Measurements from ENCODE around the gene SEMA6A.
A peak's percentile ranks its signal among the peaks of the same experiment; 100 is the strongest.

SEMA6A gene

GRCh38 chr5:116442095-116442534 lies 132.5 kb downstream of the SEMA6A start:
- H3K4me3 ChIP-seq (replicated peaks; ENCODE audit: low read depth, low read length) = no peak overlapping the region
- no peak for TF ChIP-seq CTCF (IDR thresholded peaks at IDR 0.05; ENCODE audit: low read length, missing control alignments)
- peak; percentile 36 for DNase-seq (ENCODE audit: low read depth)

- no peak for DNase-seq (ENCODE audit: low read depth)
- H3K4me3 ChIP-seq (replicated peaks; ENCODE audit: low read depth, low read length) = no peak overlapping the region
- TF ChIP-seq CTCF (IDR thresholded peaks at IDR 0.05; ENCODE audit: low read length, missing control alignments) = no peak
Observed at GRCh38 chr5:116441223-116441622, 133.4 kb downstream of the SEMA6A start.

- H3K4me3 ChIP-seq (replicated peaks; ENCODE audit: low read depth, low read length) = no peak overlapping the region
- no peak for TF ChIP-seq CTCF (IDR thresholded peaks at IDR 0.05; ENCODE audit: low read length, missing control alignments)
- no peak for DNase-seq (ENCODE audit: low read depth)
Observed at GRCh38 chr5:116440457-116441001, 134.1 kb downstream of the SEMA6A start.

GRCh38 chr5:116439905-116440304 lies 134.7 kb downstream of the SEMA6A start:
- TF ChIP-seq CTCF (IDR thresholded peaks at IDR 0.05; ENCODE audit: low read length, missing control alignments) = no peak
- DNase-seq (ENCODE audit: low read depth) = no peak
- H3K4me3 ChIP-seq (replicated peaks; ENCODE audit: low read depth, low read length) = no peak overlapping the region

GRCh38 chr5:116438979-116439554 lies 135.6 kb downstream of the SEMA6A start:
- no peak for TF ChIP-seq CTCF (IDR thresholded peaks at IDR 0.05; ENCODE audit: low read length, missing control alignments)
- H3K4me3 ChIP-seq (replicated peaks; ENCODE audit: low read depth, low read length) = no peak overlapping the region

GRCh38 chr5:116437922-116438578 lies 136.6 kb downstream of the SEMA6A start:
- H3K4me3 ChIP-seq (replicated peaks; ENCODE audit: low read depth, low read length) = no peak overlapping the region
- DNase-seq (ENCODE audit: low read depth) = no peak

More at GRCh38 chr5:116438979-116439554, 135.6 kb downstream of the SEMA6A start:
- no peak for DNase-seq (ENCODE audit: low read depth)

More at GRCh38 chr5:116437922-116438578, 136.6 kb downstream of the SEMA6A start:
- TF ChIP-seq CTCF (IDR thresholded peaks at IDR 0.05; ENCODE audit: low read length, missing control alignments) = no peak
